Panc1 (cell line): ENCODE measurements around the gene LMTK2. TPM values are rescaled to one million over a fixed set of nuclear protein-coding genes. Genes with fewer than 3 reads are reported as not detected.

Source experiments
- ATAC-seq: fragments of 200-7000 bp; cut with Tn5 transposase; 2 replicates; pipeline ENCODE4 v1.9.1; 2020; ENCODE audit warnings: mild to moderate bottlenecking, moderate library complexity
- BruUV-seq: library from RNA; stranded (reverse); fragments of 400-500 nt; replicated peaks from 2 replicates; lab custom pipeline; 2021; lab: Mats Ljungman, UMichigan
- CTCF ChIA-PET: fragments of 300-600 bp; sonication (Branson Sonifier 250); formaldehyde crosslinking; loops from one replicate; lab custom pipeline; 2022; ENCODE audit warnings: antibody characterized with exemption; lab: Charles Lee
- POLR2A ChIA-PET: fragments of 300-600 bp; sonication (Branson Sonifier 250); formaldehyde crosslinking; loops from one replicate; lab custom pipeline; 2022; ENCODE audit warnings: antibody characterized with exemption; lab: Charles Lee
- DNase-seq: peaks from one replicate; pipeline ENCODE4 v3.0.0-alpha.2; 2010; ENCODE audit warnings: low read depth, low spot score
- H3K27ac ChIP-seq: 2 replicates; pipeline ENCODE4 v1.5.1; 2011; ENCODE audit warnings: mild to moderate bottlenecking, low read length, inconsistent platforms
- H3K27me3 ChIP-seq: fragments of 200-500 bp; sonication (Bioruptor generic); 2 replicates; pipeline ENCODE4 v1.6.0; 2014; ENCODE audit warnings: low read length, inconsistent platforms; ENCODE audit not compliant: control insufficient read depth, insufficient read depth
- H3K36me3 ChIP-seq: fragments of 200-500 bp; sonication (Bioruptor generic); 2 replicates; pipeline ENCODE4 v1.5.1; 2014; ENCODE audit warnings: inconsistent platforms, mild to moderate bottlenecking, low read length, moderate library complexity; ENCODE audit not compliant: control insufficient read depth, insufficient read depth
- H3K4me1 ChIP-seq: 2 replicates; pipeline ENCODE4 v1.5.1; 2011; ENCODE audit warnings: inconsistent platforms, mild to moderate bottlenecking, low read length, moderate library complexity; ENCODE audit not compliant: control insufficient read depth, insufficient read depth
- H3K4me3 ChIP-seq, 2 experiments: 2 replicates each; pipeline ENCODE4 v1.5.1; 2011 to 2012; ENCODE audit warnings: low read depth in 2 of 2, low read length in 2 of 2, mild to moderate bottlenecking in 2 of 2, inconsistent platforms in 1 of 2, moderate library complexity in 1 of 2
- H3K9me3 ChIP-seq: fragments of 200-500 bp; sonication (Bioruptor generic); 2 replicates; pipeline ENCODE4 v1.5.1; 2014; ENCODE audit warnings: low read depth, mild to moderate bottlenecking, inconsistent platforms, low read length, moderate library complexity; ENCODE audit not compliant: control insufficient read depth, insufficient read depth
- CTCF ChIP-seq: fragments of 450-650 bp; IDR thresholded peaks from 2 replicates; pipeline ENCODE4 v1.5.1; 2017; ENCODE audit warnings: mild to moderate bottlenecking
- POLR2AphosphoS5 ChIP-seq: IDR thresholded peaks from 2 replicates; pipeline ENCODE4 v1.6.1; 2012; ENCODE audit warnings: mild to moderate bottlenecking, low read depth, low read length, moderate library complexity
- REST ChIP-seq, 2 experiments: IDR thresholded peaks; 2 replicates each; pipeline ENCODE4 v1.6.1; 2011 to 2012; ENCODE audit warnings: low read depth in 2 of 2, control low read depth in 1 of 2, low read length in 1 of 2, mild to moderate bottlenecking in 1 of 2, moderate library complexity in 1 of 2; ENCODE audit not compliant: insufficient read depth in 1 of 2
- SIN3A ChIP-seq: IDR thresholded peaks from 2 replicates; pipeline ENCODE4 v1.6.1; 2012; ENCODE audit warnings: low read depth, mild to moderate bottlenecking, low read length, moderate library complexity, borderline replicate concordance; ENCODE audit not compliant: insufficient read depth
- TCF7L2 ChIP-seq: IDR thresholded peaks from 2 replicates; pipeline ENCODE4 v1.6.1; 2011; ENCODE audit warnings: mild to moderate bottlenecking, low read depth, low read length, inconsistent platforms
- in situ Hi-C: cut with HindIII; loops from 2 replicates; pipeline ENCODE4 v1.10.0; 2016; ENCODE audit warnings: low sequenced_read_pairs, low pct_unique_long_range_greater_than_20kb
- intact Hi-C: fragments of 100-400 bp; cut with micrococcal nuclease; formaldehyde crosslinking; loops from one replicate; pipeline ENCODE4 v1.10.0; 2022; ENCODE audit not compliant: unreplicated experiment
- total RNA-seq: library from RNA; stranded (reverse); gene quantifications from one replicate; pipeline ENCODE4 v1.2.1, GENCODE V29; 2021; ENCODE audit not compliant: unreplicated experiment

LMTK2 gene
- total RNA-seq, 1 experiment from 2014 or later: 25.4 TPM

- H3K27ac ChIP-seq: no peak overlapping the region
- intact Hi-C loops (no loop called here), in situ Hi-C loops (no loop called here)
- DNase-seq (no peak), ATAC-seq (no peak)
- BruUV-seq: TSS peak; percentile 49
- H3K27me3 ChIP-seq: no peaks in the 10 kb centered on the region
- ChIA-PET POLR2A (no interaction called here), CTCF (no interaction called here)
- no peak overlapping the region for H3K4me3 ChIP-seq
- no peak for TF ChIP-seq SIN3A
- TF ChIP-seq REST (IDR thresholded peaks at IDR 0.05; ENCODE audit: insufficient read depth in 1 of 2, low read depth in 2 of 2, low read length in 1 of 2): no peak
- no peak for TF ChIP-seq POLR2AphosphoS5
- TF ChIP-seq TCF7L2: no peak
- TF ChIP-seq CTCF: no peak
- peaks cover 9% of the 10 kb centered on the region for H3K4me1 ChIP-seq
- no peaks in the 10 kb centered on the region for H3K9me3 ChIP-seq
- no peaks in the 10 kb centered on the region; the same call in 1 of the 2 replicates for H3K36me3 ChIP-seq
Observed at GRCh38 chr7:98254951-98255610, 148.4 kb downstream of the LMTK2 start.

- POLR2A ChIA-PET: no interaction called here
- intact Hi-C loops (no loop called here), in situ Hi-C loops (no loop called here)
- CTCF ChIA-PET: no interaction called here
- no peaks in the 10 kb centered on the region for H3K4me1 ChIP-seq
- no peaks in the 10 kb centered on the region; the same call in 1 of the 2 replicates for H3K36me3 ChIP-seq
- DNase-seq (no peak), ATAC-seq (no peak)
- no peak for TF ChIP-seq REST (IDR thresholded peaks at IDR 0.05; ENCODE audit: insufficient read depth in 1 of 2, low read depth in 2 of 2, low read length in 1 of 2)
- H3K27ac ChIP-seq: no peak overlapping the region
- H3K9me3 ChIP-seq: no peaks in the 10 kb centered on the region
- no peaks in the 10 kb centered on the region for H3K27me3 ChIP-seq
- H3K4me3 ChIP-seq: no peak overlapping the region
- BruUV-seq: no TSS peak
Observed at GRCh38 chr7:98256431-98256830, 149.8 kb downstream of the LMTK2 start.
